H9 (cell line): ENCODE measurements around the gene MALRD1. TPM values are rescaled to one million over a fixed set of nuclear protein-coding genes. Genes with fewer than 3 reads are reported as not detected.

Experiments
- DNase-seq: peaks from one replicate; pipeline ENCODE4 v3.0.0-alpha.2; 2017
- H2AFZ ChIP-seq: one replicate; pipeline ENCODE4 v1.6.1; 2013; ENCODE audit warnings: mild to moderate bottlenecking, low read length, control low read depth, moderate library complexity
- H2AK5ac ChIP-seq: 2 replicates; pipeline ENCODE4 v1.6.1; 2013; ENCODE audit warnings: low read length, control low read depth, mixed read lengths; ENCODE audit not compliant: insufficient read length
- H2BK120ac ChIP-seq: one replicate; pipeline ENCODE4 v1.6.1; 2013; ENCODE audit warnings: low read depth, mild to moderate bottlenecking, low read length, control low read depth, inconsistent platforms; ENCODE audit not compliant: poor library complexity, severe bottlenecking
- H2BK12ac ChIP-seq: 2 replicates; pipeline ENCODE4 v1.6.1; 2013; ENCODE audit warnings: low read length, control low read depth, mixed read lengths, low read depth; ENCODE audit not compliant: insufficient read length
- H2BK15ac ChIP-seq: 2 replicates; pipeline ENCODE4 v1.6.1; 2013; ENCODE audit warnings: low read depth, low read length, control low read depth
- H2BK20ac ChIP-seq: one replicate; pipeline ENCODE4 v1.6.1; 2013; ENCODE audit warnings: low read depth, mild to moderate bottlenecking, low read length, control low read depth, inconsistent platforms; ENCODE audit not compliant: poor library complexity, severe bottlenecking
- H2BK5ac ChIP-seq: 2 replicates; pipeline ENCODE4 v1.6.1; 2013; ENCODE audit warnings: low read length, control low read depth, mixed read lengths; ENCODE audit not compliant: insufficient read length
- H3K14ac ChIP-seq: 2 replicates; pipeline ENCODE4 v1.6.1; 2013; ENCODE audit warnings: low read length, control low read depth; ENCODE audit not compliant: insufficient read depth
- H3K18ac ChIP-seq: 2 replicates; pipeline ENCODE4 v1.6.1; 2013; ENCODE audit warnings: low read depth, mild to moderate bottlenecking, mixed read lengths, low read length, control low read depth; ENCODE audit not compliant: insufficient read length
- H3K23ac ChIP-seq: 2 replicates; pipeline ENCODE4 v1.6.1; 2013; ENCODE audit warnings: low read length, control low read depth, mixed read lengths, low read depth; ENCODE audit not compliant: insufficient read length
- H3K23me2 ChIP-seq: 2 replicates; pipeline ENCODE4 v1.6.1; 2013; ENCODE audit warnings: low read depth, mild to moderate bottlenecking, mixed read lengths, low read length, control low read depth; ENCODE audit not compliant: insufficient read length, poor library complexity, severe bottlenecking
- H3K27ac ChIP-seq: 2 replicates; pipeline ENCODE4 v1.5.1; 2013; ENCODE audit warnings: low read length, control low read depth, mixed read lengths, low read depth; ENCODE audit not compliant: insufficient read length
- H3K27me3 ChIP-seq: 2 replicates; pipeline ENCODE4 v1.6.1; 2013; ENCODE audit warnings: low read length, control low read depth, inconsistent platforms; ENCODE audit not compliant: insufficient read depth
- H3K4ac ChIP-seq: 2 replicates; pipeline ENCODE4 v1.6.1; 2013; ENCODE audit warnings: low read depth, mild to moderate bottlenecking, control low read depth, inconsistent platforms, low read length, moderate library complexity
- H3K4me1 ChIP-seq: 2 replicates; pipeline ENCODE4 v1.6.1; 2013; ENCODE audit warnings: low read length, control low read depth, inconsistent platforms; ENCODE audit not compliant: insufficient read depth
- H3K4me2 ChIP-seq: 2 replicates; pipeline ENCODE4 v1.6.1; 2013; ENCODE audit warnings: low read length, control low read depth, mixed read lengths; ENCODE audit not compliant: insufficient read length, insufficient read depth
- H3K56ac ChIP-seq: 2 replicates; pipeline ENCODE4 v1.6.1; 2013; ENCODE audit warnings: low read depth, mild to moderate bottlenecking, mixed read lengths, low read length, control low read depth; ENCODE audit not compliant: insufficient read length
- H3K79me1 ChIP-seq: 2 replicates; pipeline ENCODE4 v1.6.1; 2013; ENCODE audit warnings: low read depth, mild to moderate bottlenecking, moderate library complexity, low read length, control low read depth, inconsistent platforms; ENCODE audit not compliant: insufficient read depth, poor library complexity, severe bottlenecking
- H3K79me2 ChIP-seq: 2 replicates; pipeline ENCODE4 v1.6.1; 2013; ENCODE audit warnings: low read length, control low read depth, inconsistent platforms; ENCODE audit not compliant: insufficient read depth
- H3K9ac ChIP-seq: 2 replicates; pipeline ENCODE4 v1.6.1; 2013; ENCODE audit warnings: low read length, control low read depth, mixed read lengths; ENCODE audit not compliant: insufficient read length; ENCODE audit errors: extremely low read depth
- H3K9me3 ChIP-seq: one replicate; pipeline ENCODE4 v1.6.1; 2013; ENCODE audit warnings: low read depth, low read length, inconsistent platforms; ENCODE audit not compliant: control insufficient read depth
- H3T11ph ChIP-seq: one replicate; pipeline ENCODE4 v1.6.1; 2013; ENCODE audit warnings: mild to moderate bottlenecking, low read length, control low read depth, inconsistent platforms
- H4K20me1 ChIP-seq: one replicate; pipeline ENCODE4 v1.6.1; 2013; ENCODE audit not compliant: control insufficient read depth, insufficient read length, insufficient read depth
- H4K5ac ChIP-seq: 2 replicates; pipeline ENCODE4 v1.6.1; 2013; ENCODE audit warnings: low read depth, mild to moderate bottlenecking, mixed read lengths, low read length, control low read depth; ENCODE audit not compliant: insufficient read length
- H4K8ac ChIP-seq: replicated peaks from 2 replicates; pipeline ENCODE4 v1.6.1; 2013; ENCODE audit warnings: low read length, control low read depth, mixed read lengths, low read depth; ENCODE audit not compliant: insufficient read length
- H4K91ac ChIP-seq: 2 replicates; pipeline ENCODE4 v1.6.1; 2013; ENCODE audit warnings: low read depth, mild to moderate bottlenecking, moderate library complexity, mixed read lengths, low read length, control low read depth; ENCODE audit not compliant: insufficient read length
- H3K27ac Mint-ChIP-seq, 3 experiments: 2 replicates in 2 of 3; 3 replicates in 1 of 3; pipeline ENCODE4 v1.8.0; 2020 to 2021; ENCODE audit warnings: mixed read lengths in 3 of 3, mild to moderate bottlenecking in 1 of 3, moderate library complexity in 1 of 3
- H3K27me3 Mint-ChIP-seq: 2 replicates; pipeline ENCODE4 v1.8.0; 2021; ENCODE audit warnings: low read depth, mild to moderate bottlenecking, moderate library complexity, mixed read lengths
- H3K36me3 Mint-ChIP-seq, 3 experiments: 2 replicates in 2 of 3; 3 replicates in 1 of 3; pipeline ENCODE4 v1.8.0; 2020 to 2021; ENCODE audit warnings: low read depth in 3 of 3, mixed read lengths in 3 of 3; ENCODE audit not compliant: insufficient read depth in 1 of 3
- H3K4me1 Mint-ChIP-seq, 2 experiments: 2 replicates each; pipeline ENCODE4 v1.8.0; 2020; ENCODE audit warnings: mixed read lengths in 2 of 2
- H3K4me3 Mint-ChIP-seq, 2 experiments: 2 replicates in 1 of 2; 3 replicates in 1 of 2; pipeline ENCODE4 v1.8.0; 2020 to 2021; ENCODE audit warnings: mild to moderate bottlenecking in 2 of 2, mixed read lengths in 2 of 2, moderate library complexity in 1 of 2
- H3K9me3 Mint-ChIP-seq, 2 experiments: 2 replicates in 1 of 2; 3 replicates in 1 of 2; pipeline ENCODE4 v1.8.0; 2020; ENCODE audit warnings: mild to moderate bottlenecking in 2 of 2, mixed read lengths in 2 of 2, moderate library complexity in 1 of 2
- total RNA-seq: library from RNA; stranded (reverse); gene quantifications from 2 replicates; pipeline ENCODE4 v1.2.1, GENCODE V29; 2021
- TF ChIP-seq, protein P1 (sequence below): fragments of 200-600 bp; sonication (generic); conservative IDR thresholded peaks from 3 replicates; pipeline ENCODE4 v1.8.0; 2021; ENCODE audit warnings: antibody characterized with exemption, mild to moderate bottlenecking

MALRD1 gene
- total RNA-seq, 1 experiment from 2014 or later, result 0.20 TPM

GRCh38 chr10:19708031-19708430, 659.4 kb downstream of the MALRD1 start:
- no peak overlapping the region for H3K27ac Mint-ChIP-seq
- no peaks in the 10 kb centered on the region for H3K27me3 Mint-ChIP-seq
- no peak overlapping the region for H3K56ac ChIP-seq
- no peaks in the 10 kb centered on the region for H3K23me2 ChIP-seq
- no peak overlapping the region for H3K4me3 Mint-ChIP-seq
- H3K79me2 ChIP-seq, result no peaks in the 10 kb centered on the region
- no peak overlapping the region for H3T11ph ChIP-seq
- H3K4me1 Mint-ChIP-seq, result peaks cover 0 to 2% of the 10 kb centered on the region in 2 experiments; a peak in 1 of 4 replicates
- no peaks in the 10 kb centered on the region for H4K20me1 ChIP-seq
- H3K27me3 ChIP-seq, result no peaks in the 10 kb centered on the region; the same call in 1 of the 2 replicates
- H3K4me2 ChIP-seq, result no peak overlapping the region
- H2BK120ac ChIP-seq, result no peak overlapping the region
- H3K23ac ChIP-seq, result no peak overlapping the region
- no peak overlapping the region for H3K27ac ChIP-seq
- no peak overlapping the region for H4K5ac ChIP-seq
- H3K14ac ChIP-seq, result no peak overlapping the region
- H3K79me1 ChIP-seq, result no peaks in the 10 kb centered on the region
- no peak overlapping the region for H2BK20ac ChIP-seq
- no peaks in the 10 kb centered on the region for H3K9me3 ChIP-seq
- no peak overlapping the region for H2AK5ac ChIP-seq
- peaks cover 7 to 9% (median 7%) of the 10 kb centered on the region in 3 experiments; a peak in 6 of 7 replicates for H3K36me3 Mint-ChIP-seq
- no peak overlapping the region for H2AFZ ChIP-seq
- no peak overlapping the region for H2BK5ac ChIP-seq
- no peak overlapping the region for H3K9ac ChIP-seq
- no peak overlapping the region for H3K18ac ChIP-seq
- no peak for DNase-seq
- no peak overlapping the region for H2BK15ac ChIP-seq
- peaks cover 8 to 14% of the 10 kb centered on the region in 2 experiments for H3K9me3 Mint-ChIP-seq
- no peak overlapping the region for H4K91ac ChIP-seq
- H3K4ac ChIP-seq, result no peak overlapping the region
- H3K4me1 ChIP-seq, result no peaks in the 10 kb centered on the region
- TF ChIP-seq, protein P1, sequence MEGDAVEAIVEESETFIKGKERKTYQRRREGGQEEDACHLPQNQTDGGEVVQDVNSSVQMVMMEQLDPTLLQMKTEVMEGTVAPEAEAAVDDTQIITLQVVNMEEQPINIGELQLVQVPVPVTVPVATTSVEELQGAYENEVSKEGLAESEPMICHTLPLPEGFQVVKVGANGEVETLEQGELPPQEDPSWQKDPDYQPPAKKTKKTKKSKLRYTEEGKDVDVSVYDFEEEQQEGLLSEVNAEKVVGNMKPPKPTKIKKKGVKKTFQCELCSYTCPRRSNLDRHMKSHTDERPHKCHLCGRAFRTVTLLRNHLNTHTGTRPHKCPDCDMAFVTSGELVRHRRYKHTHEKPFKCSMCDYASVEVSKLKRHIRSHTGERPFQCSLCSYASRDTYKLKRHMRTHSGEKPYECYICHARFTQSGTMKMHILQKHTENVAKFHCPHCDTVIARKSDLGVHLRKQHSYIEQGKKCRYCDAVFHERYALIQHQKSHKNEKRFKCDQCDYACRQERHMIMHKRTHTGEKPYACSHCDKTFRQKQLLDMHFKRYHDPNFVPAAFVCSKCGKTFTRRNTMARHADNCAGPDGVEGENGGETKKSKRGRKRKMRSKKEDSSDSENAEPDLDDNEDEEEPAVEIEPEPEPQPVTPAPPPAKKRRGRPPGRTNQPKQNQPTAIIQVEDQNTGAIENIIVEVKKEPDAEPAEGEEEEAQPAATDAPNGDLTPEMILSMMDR, result no peak
- H2BK12ac ChIP-seq, result no peak overlapping the region
- H4K8ac ChIP-seq, result no peak overlapping the region
